Raji (cell line): ENCODE results near the gene STMP1.

Experiments used
- POLR2A ChIP-seq: IDR thresholded peaks from 2 replicates; pipeline ENCODE4 v1.6.1; 2011; ENCODE audit warnings: low read depth, low read length, control low read depth; ENCODE audit not compliant: insufficient read depth

Gene STMP1

GRCh38 chr7:135685306-135686084 is 23.2 kb downstream of the STMP1 start:
- TF ChIP-seq POLR2A, result no peak

- TF ChIP-seq POLR2A, result no peak
Measured at GRCh38 chr7:135687466-135687865, 25.2 kb downstream of the STMP1 start.

- no peak for TF ChIP-seq POLR2A
Measured at GRCh38 chr7:135690566-135690965, 28.3 kb downstream of the STMP1 start.

GRCh38 chr7:135692055-135692454 is 29.7 kb downstream of the STMP1 start:
- TF ChIP-seq POLR2A, result no peak

- no peak for TF ChIP-seq POLR2A
Measured at GRCh38 chr7:135693558-135693957, 31.2 kb downstream of the STMP1 start.

- TF ChIP-seq POLR2A, result no peak
Measured at GRCh38 chr7:135697276-135698049, 35.1 kb downstream of the STMP1 start.

- TF ChIP-seq POLR2A, result no peak
Measured at GRCh38 chr7:135704074-135704473, 41.8 kb downstream of the STMP1 start.

- no peak for TF ChIP-seq POLR2A
Measured at GRCh38 chr7:135704698-135705097, 42.4 kb downstream of the STMP1 start.

- TF ChIP-seq POLR2A, result no peak
Measured at GRCh38 chr7:135706038-135706742, 43.9 kb downstream of the STMP1 start.

- no peak for TF ChIP-seq POLR2A
Measured at GRCh38 chr7:135706858-135707569, 44.7 kb downstream of the STMP1 start.

GRCh38 chr7:135707570-135707966 is 45.3 kb downstream of the STMP1 start:
- TF ChIP-seq POLR2A, result no peak

GRCh38 chr7:135708041-135708440 is 45.7 kb downstream of the STMP1 start:
- TF ChIP-seq POLR2A, result no peak

GRCh38 chr7:135709508-135709907 is 47.2 kb downstream of the STMP1 start:
- TF ChIP-seq POLR2A, result no peak

GRCh38 chr7:135710417-135711138 is 48.3 kb downstream of the STMP1 start:
- no peak for TF ChIP-seq POLR2A
